Uterus (tissue), 2 donors: ENCODE measurements around the gene ZNF335.

Experiments
- CTCF ChIP-seq, 4 experiments: fragments of 200-600 bp in 2 of 4; fragments of 450-650 bp in 2 of 4; sonication (generic) in 2 of 4; IDR thresholded peaks; one replicate each; pipeline ENCODE4 v1.5.1; 2016 to 2019; ENCODE audit warnings: antibody characterized with exemption in 4 of 4, mild to moderate bottlenecking in 2 of 4, moderate library complexity in 1 of 4
- POLR2A ChIP-seq, 2 donors: fragments of 450-650 bp; IDR thresholded peaks; one replicate each; pipeline ENCODE4 v1.6.1; 2016; ENCODE audit warnings: antibody characterized with exemption in 2 of 2, mild to moderate bottlenecking in 1 of 2, moderate library complexity in 1 of 2

- no peak for TF ChIP-seq CTCF (IDR thresholded peaks at IDR 0.05)
- no peak for TF ChIP-seq POLR2A (IDR thresholded peaks at IDR 0.05)
Observed at GRCh38 chr20:46004889-46005473, 33.0 kb upstream of the ZNF335 start.
